Measurements from ENCODE around the gene MPHOSPH9. TPM values are rescaled to one million over a fixed set of nuclear protein-coding genes. Genes with fewer than 3 reads are reported as not detected.

MPHOSPH9 gene
- total and polyA plus RNA-seq, 2 of the 4 experiments (the other 2 are of a cell fraction): 7.6 to 17.0 TPM

GRCh38 chr12:123267991-123268843 is 35.3 kb upstream of the MPHOSPH9 start (continued):
- no peak for TF ChIP-seq MAFK (IDR thresholded peaks at IDR 0.05; ENCODE audit: low read depth, low read length)
- no peak for TF ChIP-seq NFE2L2 (IDR thresholded peaks at IDR 0.05; ENCODE audit: low read depth, low read length)

GRCh38 chr12:123267335-123267920 is 34.5 kb upstream of the MPHOSPH9 start:
- Histone ChIP-seq H3K27ac (ENCODE audit: insufficient read depth, low read length) (no peak overlapping the region), H2BK15ac (ENCODE audit: low read depth, low read length) (no peak overlapping the region)
- no peak for TF ChIP-seq POLR2A (IDR thresholded peaks at IDR 0.05; ENCODE audit: low read depth, low read length)
- no peak for TF ChIP-seq MXI1 (IDR thresholded peaks at IDR 0.05; ENCODE audit: borderline replicate concordance, low read depth, low read length)
- no peak for TF ChIP-seq BHLHE40 (IDR thresholded peaks at IDR 0.05; ENCODE audit: low read depth, low read length)
- no peak for TF ChIP-seq SMC3 (IDR thresholded peaks at IDR 0.05; ENCODE audit: low read depth, low read length)
- no peak for TF ChIP-seq CHD1 (IDR thresholded peaks at IDR 0.05; ENCODE audit: low read depth, low read length)
- no peak for TF ChIP-seq RFX5 (IDR thresholded peaks at IDR 0.05; ENCODE audit: low read depth, low read length)
- no peak for TF ChIP-seq RAD21 (IDR thresholded peaks at IDR 0.05; ENCODE audit: low read length)
- no peak for TF ChIP-seq USF2 (IDR thresholded peaks at IDR 0.05; ENCODE audit: low read depth, low read length)
- TF ChIP-seq ELK1 (IDR thresholded peaks at IDR 0.05; ENCODE audit: borderline replicate concordance, low read depth, low read length): no peak
- TF ChIP-seq FOS (IDR thresholded peaks at IDR 0.05; ENCODE audit: low read depth, low read length): no peak
- TF ChIP-seq CEBPB (IDR thresholded peaks at IDR 0.05; ENCODE audit: low read depth, low read length): no peak
- TF ChIP-seq RCOR1 (IDR thresholded peaks at IDR 0.05; ENCODE audit: insufficient replicate concordance, low read length): no peak

More at GRCh38 chr12:123267335-123267920, 34.5 kb upstream of the MPHOSPH9 start:
- H3K4me2 ChIP-seq (ENCODE audit: low read depth, low read length): no peak overlapping the region
- H2AFZ ChIP-seq (replicated peaks; ENCODE audit: low read length, poor library complexity): no peak overlapping the region
- BruUV-seq (replicated peaks): no TSS peak
- H3K9ac ChIP-seq (ENCODE audit: low read depth, low read length): no peak overlapping the region
- ChIA-PET CTCF (no interaction called here), POLR2A (ENCODE audit: unreplicated experiment) (no interaction called here)
- no peak overlapping the region for H2BK20ac ChIP-seq (ENCODE audit: low read depth, low read length)
- DNase-seq (no peak), ATAC-seq (ENCODE audit: low read depth) (no peak)
- dilution Hi-C loops (cut with HindIII; ENCODE audit: low sequenced_read_pairs, unreplicated experiment) (no loop called here), intact Hi-C loops (cut with micrococcal nuclease) (no loop called here), in situ Hi-C loops (cut with MboI; ENCODE audit: low sequenced_read_pairs) (no loop called here)
- no peaks in the 10 kb centered on the region for H3K27me3 ChIP-seq (ENCODE audit: control insufficient read depth, insufficient read depth, low read length)
- 80% methylated on average over 2 of the region's 7 CpGs; no CpG with 5 or more reads in 1 of the 2 experiments for WGBS, 2 experiments (ENCODE audit: extremely low coverage in 2 of 2, insufficient read length in 1 of 2)
- no peak overlapping the region for H2BK120ac ChIP-seq (ENCODE audit: low read depth, low read length)
- no peak overlapping the region for H3K18ac ChIP-seq (ENCODE audit: low read depth, low read length)
- H3K79me1 ChIP-seq (ENCODE audit: low read depth in 1 of 2, low read length in 2 of 2): peaks cover 15 to 54% of the 10 kb centered on the region in 2 experiments; a peak in 2 of 4 replicates
- H2AK9ac ChIP-seq (replicated peaks; ENCODE audit: low read depth, low read length, poor library complexity): peak overlapping the region; percentile 35
- H3K23ac ChIP-seq (ENCODE audit: low read depth, low read length): 0 out of 2 replicates have a peak overlapping the region, but pooled peaks have one; percentile 54
- peaks cover 39% of the 10 kb centered on the region for H3K36me3 ChIP-seq (ENCODE audit: control insufficient read depth, insufficient read depth, low read length)
- no peak overlapping the region for H3K4me3 ChIP-seq (ENCODE audit: insufficient read depth, low read depth, low read length)
- H4K5ac ChIP-seq (ENCODE audit: low read depth, low read length): no peak overlapping the region
- no peak overlapping the region for H4K8ac ChIP-seq (ENCODE audit: low read depth in 2 of 2, low read length in 2 of 2)
- H3K14ac ChIP-seq (replicated peaks; ENCODE audit: low read depth, low read length): no peak overlapping the region
- no peak overlapping the region for H2BK5ac ChIP-seq (ENCODE audit: low read depth, low read length, poor library complexity, severe bottlenecking)
- H3K4ac ChIP-seq (ENCODE audit: low read depth, low read length): no peak overlapping the region
- H4K20me1 ChIP-seq (ENCODE audit: insufficient read depth, low read length): peaks cover 61% of the 10 kb centered on the region
- H4K91ac ChIP-seq (ENCODE audit: insufficient read depth, low read depth, low read length): no peak overlapping the region
- H3K9me3 ChIP-seq (ENCODE audit: control insufficient read depth, insufficient read depth, low read length): no peaks in the 10 kb centered on the region
- no peak overlapping the region for H3K56ac ChIP-seq (ENCODE audit: extremely low read depth, insufficient read depth, low read length)
- peaks cover 16% of the 10 kb centered on the region for H3K4me1 ChIP-seq (ENCODE audit: control insufficient read depth, insufficient read depth, low read length)
- peaks cover 18% of the 10 kb centered on the region for H3K9me1 ChIP-seq (ENCODE audit: insufficient read depth, low read length)
- H2AK5ac ChIP-seq (ENCODE audit: low read depth, low read length): no peak overlapping the region

Measured in IMR-90 (cell line).